ENCODE measurements around the gene ZNF43.

DNA sequence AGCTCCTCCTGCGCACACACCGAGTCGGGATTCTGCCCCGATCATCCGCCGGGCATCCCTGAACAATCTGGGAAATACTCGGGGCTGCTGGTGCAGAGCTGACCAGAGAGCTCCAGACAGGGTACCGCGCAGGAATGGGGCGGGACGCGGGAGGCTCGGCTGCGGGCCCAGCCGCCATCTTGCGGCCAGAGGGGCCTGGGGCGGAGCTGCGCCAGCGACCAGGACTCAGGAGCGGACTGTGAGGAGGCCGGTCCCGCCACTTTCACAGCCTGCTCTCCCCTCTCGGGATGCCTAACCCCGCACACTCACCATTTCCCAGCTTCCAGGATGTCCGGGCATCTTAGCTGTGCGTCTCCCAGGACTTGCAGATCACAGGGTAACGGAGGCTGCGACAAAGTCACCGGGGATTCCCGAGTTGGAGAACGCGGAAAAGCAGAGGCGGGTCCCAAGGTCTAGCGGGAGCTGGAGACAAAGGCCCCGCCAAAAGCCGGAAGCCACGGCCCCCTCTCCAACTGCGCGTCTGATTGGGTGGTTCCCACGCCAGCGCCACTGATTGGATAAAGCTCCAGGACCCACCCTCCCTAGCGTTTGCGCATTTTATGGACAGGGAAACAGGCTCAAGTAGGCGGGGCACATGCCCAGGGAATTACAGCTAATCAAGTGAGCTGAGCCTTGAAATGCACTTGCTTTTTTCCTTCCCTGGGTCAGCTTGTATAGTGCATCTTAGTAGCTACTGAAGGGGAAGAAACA, 15.8 kb upstream of the ZNF43 start:
- TF ChIP-seq TAF1 (IDR thresholded peaks at IDR 0.05; ENCODE audit: borderline replicate concordance, low read depth, low read length) (no peak), POLR2AphosphoS5 (IDR thresholded peaks at IDR 0.05; ENCODE audit: low read depth, low read length) (no peak), POLR2A (IDR thresholded peaks at IDR 0.05; ENCODE audit: low read depth, low read length) (no peak)
